Osteocyte (in vitro differentiated cells): ENCODE measurements around the gene EXOC3L2. TPM values are rescaled to one million over a fixed set of nuclear protein-coding genes. Genes with fewer than 3 reads are reported as not detected.

Experiments
- DNase-seq: peaks from one replicate; pipeline ENCODE4 v3.0.0; 2021; ENCODE audit warnings: mixed read lengths; ENCODE audit not compliant: unreplicated experiment; ENCODE audit errors: extremely low spot score
- H3K27ac Mint-ChIP-seq: one replicate; pipeline ENCODE4 v1.8.0; 2021; ENCODE audit warnings: mild to moderate bottlenecking, mixed read lengths; ENCODE audit not compliant: unreplicated experiment
- H3K27me3 Mint-ChIP-seq: one replicate; pipeline ENCODE4 v1.8.0; 2021; ENCODE audit warnings: mixed read lengths; ENCODE audit not compliant: unreplicated experiment
- H3K36me3 Mint-ChIP-seq: one replicate; pipeline ENCODE4 v1.8.0; 2021; ENCODE audit warnings: mixed read lengths; ENCODE audit not compliant: unreplicated experiment
- H3K4me1 Mint-ChIP-seq: one replicate; pipeline ENCODE4 v1.8.0; 2021; ENCODE audit warnings: mixed read lengths; ENCODE audit not compliant: unreplicated experiment
- H3K4me3 Mint-ChIP-seq: one replicate; pipeline ENCODE4 v1.8.0; 2021; ENCODE audit warnings: mild to moderate bottlenecking, moderate library complexity, mixed read lengths; ENCODE audit not compliant: unreplicated experiment
- H3K9me3 Mint-ChIP-seq: one replicate; pipeline ENCODE4 v1.8.0; 2021; ENCODE audit warnings: mixed read lengths; ENCODE audit not compliant: unreplicated experiment
- CTCF ChIP-seq: fragments of 200-600 bp; sonication (generic); IDR thresholded peaks from 2 replicates; pipeline ENCODE4 v1.5.0; 2021; ENCODE audit warnings: antibody characterized with exemption, mild to moderate bottlenecking, moderate library complexity
- long read RNA-seq: library from polyadenylated mRNA; unstranded; transcript quantifications from one replicate; pipeline ENCODE4 v2.0.0, GENCODE V29; 2021
- total RNA-seq: library from RNA; stranded (reverse); gene quantifications from 2 replicates; pipeline ENCODE4 v1.2.1, GENCODE V29; 2021

Gene EXOC3L2
- total RNA-seq, result 8.4 and 11.1 TPM in 2 replicates
- long read RNA-seq, partial matches to known transcripts, result 0 of 2 reads
- long read RNA-seq, other reads (novel, unspliced or antisense), result 2 of 2 reads

GRCh38 chr19:45245334-45245787, at the start of gene EXOC3L2:
Gene EXOC3L2 (minus strand): TSS chr19:45245407. CDS start chr19:45239045, 6,362 bp downstream.
- peak within 1 kb of the TSS; percentile 60 for H3K4me3 Mint-ChIP-seq
- peak within 1 kb of the TSS; percentile 92 for H3K27ac Mint-ChIP-seq

GRCh38 chr19:45294291-45295029, 49.3 kb upstream of the EXOC3L2 start:
- H3K4me3 Mint-ChIP-seq, result no peak overlapping the region
- no peak for DNase-seq

More at GRCh38 chr19:45245334-45245787, at the start of gene EXOC3L2:
- Mint-ChIP-seq H3K36me3 (no peaks in the 10 kb centered on the region), H3K9me3 (no peaks in the 10 kb centered on the region), H3K27me3 (no peaks in the 10 kb centered on the region), H3K4me1 (peaks cover 39% of the 10 kb centered on the region)
- TF ChIP-seq CTCF, result no peak
- DNase-seq, result no peak

GRCh38 chr19:45293682-45294081, 48.5 kb upstream of the EXOC3L2 start:
- no peak overlapping the region for H3K27ac Mint-ChIP-seq
- H3K4me1 Mint-ChIP-seq, result no peaks in the 10 kb centered on the region
- no peak for DNase-seq
- H3K9me3 Mint-ChIP-seq, result peaks cover 3% of the 10 kb centered on the region
- TF ChIP-seq CTCF, result no peak
- no peaks in the 10 kb centered on the region for H3K27me3 Mint-ChIP-seq
- no peak overlapping the region for H3K4me3 Mint-ChIP-seq
- peaks cover 43% of the 10 kb centered on the region for H3K36me3 Mint-ChIP-seq

More at GRCh38 chr19:45294291-45295029, 49.3 kb upstream of the EXOC3L2 start:
- TF ChIP-seq CTCF, result no peak
- Mint-ChIP-seq H3K36me3 (peaks cover 49% of the 10 kb centered on the region), H3K9me3 (peaks cover 3% of the 10 kb centered on the region), H3K27ac (no peak overlapping the region), H3K4me1 (no peaks in the 10 kb centered on the region), H3K27me3 (no peaks in the 10 kb centered on the region)

GRCh38 chr19:45291834-45292233, 46.6 kb upstream of the EXOC3L2 start:
- H3K27ac Mint-ChIP-seq, result no peak overlapping the region
- TF ChIP-seq CTCF, result no peak
- DNase-seq, result no peak
- no peaks in the 10 kb centered on the region for H3K4me1 Mint-ChIP-seq
- peaks cover 3% of the 10 kb centered on the region for H3K9me3 Mint-ChIP-seq
- H3K36me3 Mint-ChIP-seq, result peaks cover 41% of the 10 kb centered on the region
- no peak overlapping the region for H3K4me3 Mint-ChIP-seq
- H3K27me3 Mint-ChIP-seq, result no peaks in the 10 kb centered on the region

- Mint-ChIP-seq H3K4me1 (no peaks in the 10 kb centered on the region), H3K9me3 (peaks cover 3% of the 10 kb centered on the region), H3K27ac (no peak overlapping the region), H3K4me3 (no peak overlapping the region), H3K27me3 (no peaks in the 10 kb centered on the region), H3K36me3 (peaks cover 43% of the 10 kb centered on the region)
- TF ChIP-seq CTCF, result no peak
- no peak for DNase-seq
Measured at GRCh38 chr19:45290381-45290931, 45.2 kb upstream of the EXOC3L2 start.
